IPS DF 6.9 (cell line): ENCODE results near the gene C1orf21.

Experiments used
- DNase-seq: peaks from one replicate; pipeline ENCODE4 v3.0.0-alpha.2; 2013; ENCODE audit warnings: low read depth, low spot score
- H3K27ac ChIP-seq: one replicate; pipeline ENCODE4 v1.5.1; 2013; ENCODE audit warnings: low read length, control low read depth
- H3K27me3 ChIP-seq: 2 replicates; pipeline ENCODE4 v1.6.1; 2013; ENCODE audit warnings: mild to moderate bottlenecking, low read length; ENCODE audit not compliant: control insufficient read depth, insufficient read depth
- H3K36me3 ChIP-seq: 2 replicates; pipeline ENCODE4 v1.6.1; 2013; ENCODE audit warnings: low read length; ENCODE audit not compliant: control insufficient read depth, insufficient read depth
- H3K4me1 ChIP-seq: 2 replicates; pipeline ENCODE4 v1.6.1; 2013; ENCODE audit warnings: low read length; ENCODE audit not compliant: control insufficient read depth, insufficient read depth
- H3K4me3 ChIP-seq: 2 replicates; pipeline ENCODE4 v1.5.1; 2013; ENCODE audit warnings: mild to moderate bottlenecking, low read length
- H3K9me3 ChIP-seq: 2 replicates; pipeline ENCODE4 v1.6.1; 2013; ENCODE audit warnings: low read length, inconsistent platforms; ENCODE audit not compliant: control insufficient read depth, insufficient read depth
- WGBS: extraction: QIAGEN DNeasy Blood & Tissue Kit; methylation state at CpG from one replicate; pipeline ENCODE4 v1.1.7; 2013; ENCODE audit warnings: mixed read lengths, missing lambda C conversion rate; ENCODE audit not compliant: insufficient read length, insufficient coverage; 5-methylcytosine and 5-hydroxymethylcytosine counted together

The C1orf21 gene

DNA sequence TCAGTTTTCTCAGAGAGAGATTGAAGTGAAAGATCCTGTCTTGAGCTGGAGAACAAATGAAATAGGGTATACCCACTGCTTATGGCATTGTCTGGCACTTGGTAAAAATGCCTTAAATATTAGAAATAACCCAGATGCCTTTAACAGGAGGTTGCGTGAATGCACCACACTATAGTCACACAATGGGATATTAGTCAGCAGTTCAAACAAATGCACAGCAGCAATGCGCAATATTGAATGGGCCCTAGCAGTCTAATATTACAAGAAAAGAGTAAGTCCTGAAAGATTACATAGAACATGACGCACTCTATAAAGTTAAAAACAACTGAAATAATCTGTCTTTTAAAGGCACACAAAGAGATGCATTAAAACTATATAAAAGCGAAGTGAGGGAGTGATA is 206.8 kb downstream of the C1orf21 start:
- H3K9me3 ChIP-seq: no peaks in the 10 kb centered on the region
- no peaks in the 10 kb centered on the region for H3K36me3 ChIP-seq
- no peak overlapping the region for H3K4me3 ChIP-seq
- no peak overlapping the region for H3K27ac ChIP-seq
- no CpG with 5 or more reads among the region's 4 CpGs for WGBS
- DNase-seq: no peak
- no peaks in the 10 kb centered on the region for H3K4me1 ChIP-seq
- no peaks in the 10 kb centered on the region for H3K27me3 ChIP-seq

DNA sequence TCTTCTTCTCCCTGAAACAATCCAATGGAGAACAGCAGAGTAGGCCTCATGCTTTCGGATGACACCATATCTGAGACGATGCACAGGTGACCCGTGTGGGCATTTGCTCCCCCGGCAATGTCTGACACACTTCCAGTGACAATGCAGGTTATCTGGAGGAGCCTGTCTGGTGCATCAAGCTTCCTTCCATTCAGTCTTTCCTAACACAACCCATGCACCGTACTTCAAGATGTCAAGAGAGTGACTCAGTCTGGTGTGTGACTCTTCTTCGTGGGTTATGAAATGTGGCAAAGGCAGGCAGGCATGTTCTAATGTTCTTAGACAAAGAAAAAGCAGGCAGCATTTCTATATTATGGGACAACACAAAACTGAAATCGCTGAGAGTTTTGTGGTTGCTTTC is 208.8 kb downstream of the C1orf21 start:
- DNase-seq: no peak
- WGBS: no CpG with 5 or more reads among the region's 7 CpGs

DNA sequence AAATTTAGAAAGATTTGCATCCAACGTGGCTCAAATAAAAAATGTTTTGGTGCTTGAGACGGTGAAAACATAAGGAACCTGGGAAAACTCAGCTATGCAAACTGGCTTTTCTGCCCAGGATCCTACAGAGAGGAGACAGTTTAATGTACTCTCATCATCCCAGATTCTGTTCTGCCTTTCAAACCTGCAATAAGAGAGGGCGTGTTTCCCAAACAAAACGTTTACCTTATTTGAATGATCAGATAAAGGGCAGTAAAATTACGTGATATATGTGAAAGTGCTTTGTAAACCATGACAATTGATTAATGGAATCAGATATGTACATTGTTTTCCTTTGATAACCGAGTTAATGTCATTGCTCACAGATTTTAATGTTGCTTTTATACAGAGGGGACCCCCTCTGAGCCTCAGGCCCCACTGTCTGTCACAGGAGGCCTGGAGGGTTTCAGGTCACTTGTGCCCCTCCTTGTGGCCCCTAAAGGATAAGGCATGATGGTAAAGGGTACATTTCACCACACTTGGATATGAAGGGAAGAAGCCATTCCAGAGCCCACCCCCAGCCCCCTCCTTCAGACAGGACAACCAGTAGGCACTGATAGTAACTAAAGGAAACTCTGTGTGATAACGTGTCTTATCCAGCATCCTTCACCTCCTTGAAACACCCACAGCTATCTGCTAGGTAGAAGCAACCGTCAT is 210.3 kb downstream of the C1orf21 start:
- no peak for DNase-seq
- H3K4me3 ChIP-seq: no peak overlapping the region
- H3K27me3 ChIP-seq: no peaks in the 10 kb centered on the region
- H3K4me1 ChIP-seq: no peaks in the 10 kb centered on the region
- no peaks in the 10 kb centered on the region for H3K36me3 ChIP-seq
- no CpG with 5 or more reads among the region's 8 CpGs for WGBS
- no peak overlapping the region for H3K27ac ChIP-seq
- H3K9me3 ChIP-seq: no peaks in the 10 kb centered on the region

More for the DNA sequence above, 208.8 kb downstream of the C1orf21 start:
- H3K27ac ChIP-seq: no peak overlapping the region
- no peaks in the 10 kb centered on the region for H3K4me1 ChIP-seq
- no peaks in the 10 kb centered on the region for H3K27me3 ChIP-seq
- no peak overlapping the region for H3K4me3 ChIP-seq
- no peaks in the 10 kb centered on the region for H3K36me3 ChIP-seq
- H3K9me3 ChIP-seq: no peaks in the 10 kb centered on the region

DNA sequence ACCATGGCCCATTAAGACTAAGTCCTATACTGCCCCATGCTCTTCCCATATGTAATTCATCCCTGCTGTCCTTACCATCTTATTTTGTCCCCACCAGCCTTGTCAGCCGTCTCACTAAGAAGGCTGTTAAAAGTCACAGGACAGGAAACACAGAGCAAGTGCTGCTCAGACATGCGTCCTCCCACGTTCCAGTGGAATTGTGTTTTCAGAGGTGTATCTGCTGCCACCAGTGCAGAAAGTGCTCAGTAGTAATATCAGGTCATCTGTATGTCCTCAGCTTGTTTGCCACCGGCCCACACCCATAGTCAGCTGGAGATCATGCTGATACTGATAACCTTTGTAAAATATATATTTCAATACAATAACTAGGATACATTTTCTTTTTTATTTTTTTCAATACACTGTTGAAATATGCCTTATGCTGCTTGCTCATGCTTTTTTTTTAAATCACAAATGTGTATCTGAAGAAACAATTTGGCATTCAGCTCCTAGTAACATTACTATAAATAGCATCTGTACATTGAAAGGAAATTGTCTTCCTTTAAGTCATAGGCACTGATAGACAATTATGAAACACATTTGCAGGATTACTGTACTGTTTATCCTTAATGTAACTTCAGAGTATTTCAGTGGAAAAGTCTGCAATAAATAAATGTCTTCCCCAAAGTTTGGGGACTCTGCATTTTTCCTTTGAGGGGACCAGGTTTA is 211.0 kb downstream of the C1orf21 start:
- H3K27ac ChIP-seq: no peak overlapping the region
- H3K4me1 ChIP-seq: no peaks in the 10 kb centered on the region
- WGBS: no CpG with 5 or more reads among the region's 4 CpGs

DNA sequence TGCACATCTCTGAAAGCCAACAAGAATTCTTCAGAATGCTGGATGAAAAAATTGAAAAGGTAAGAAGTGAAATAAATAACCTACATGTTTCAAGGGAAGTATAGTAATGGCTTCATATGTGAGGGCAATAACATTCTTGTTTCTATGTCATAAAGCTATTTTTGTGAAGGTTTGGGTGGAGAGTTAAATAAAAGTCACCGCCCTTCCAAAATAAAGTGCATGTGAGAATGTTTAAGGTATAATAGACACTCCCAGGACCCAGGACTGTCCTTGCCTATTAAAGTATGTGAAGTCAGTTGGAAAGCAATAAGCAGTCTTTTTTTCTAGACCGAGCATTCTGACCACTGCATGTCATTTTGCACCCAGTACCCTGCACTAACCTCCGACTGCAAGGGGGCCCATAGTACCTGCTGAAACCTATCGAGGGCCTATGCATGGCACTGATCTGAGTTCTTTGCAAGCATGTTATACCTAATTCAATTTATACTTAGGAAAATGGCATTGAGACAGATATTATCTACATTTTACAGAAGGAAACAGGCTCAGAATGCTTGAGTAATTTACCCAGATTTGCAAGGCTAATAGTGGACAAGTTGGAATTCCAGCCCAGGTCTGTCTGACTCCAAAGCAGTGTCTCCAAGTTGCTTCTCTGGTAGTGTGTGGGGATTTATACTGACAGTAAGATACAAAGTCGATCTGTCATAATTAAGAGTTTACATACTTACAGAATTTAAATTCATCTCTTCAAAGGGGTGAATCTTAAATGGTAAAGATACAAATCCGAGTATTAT is 211.8 kb downstream of the C1orf21 start:
- no peak overlapping the region for H3K27ac ChIP-seq

More for the DNA sequence above, 211.0 kb downstream of the C1orf21 start:
- Histone ChIP-seq H3K36me3 (no peaks in the 10 kb centered on the region), H3K4me3 (no peak overlapping the region), H3K9me3 (no peaks in the 10 kb centered on the region), H3K27me3 (no peaks in the 10 kb centered on the region)
- no peak for DNase-seq

DNA sequence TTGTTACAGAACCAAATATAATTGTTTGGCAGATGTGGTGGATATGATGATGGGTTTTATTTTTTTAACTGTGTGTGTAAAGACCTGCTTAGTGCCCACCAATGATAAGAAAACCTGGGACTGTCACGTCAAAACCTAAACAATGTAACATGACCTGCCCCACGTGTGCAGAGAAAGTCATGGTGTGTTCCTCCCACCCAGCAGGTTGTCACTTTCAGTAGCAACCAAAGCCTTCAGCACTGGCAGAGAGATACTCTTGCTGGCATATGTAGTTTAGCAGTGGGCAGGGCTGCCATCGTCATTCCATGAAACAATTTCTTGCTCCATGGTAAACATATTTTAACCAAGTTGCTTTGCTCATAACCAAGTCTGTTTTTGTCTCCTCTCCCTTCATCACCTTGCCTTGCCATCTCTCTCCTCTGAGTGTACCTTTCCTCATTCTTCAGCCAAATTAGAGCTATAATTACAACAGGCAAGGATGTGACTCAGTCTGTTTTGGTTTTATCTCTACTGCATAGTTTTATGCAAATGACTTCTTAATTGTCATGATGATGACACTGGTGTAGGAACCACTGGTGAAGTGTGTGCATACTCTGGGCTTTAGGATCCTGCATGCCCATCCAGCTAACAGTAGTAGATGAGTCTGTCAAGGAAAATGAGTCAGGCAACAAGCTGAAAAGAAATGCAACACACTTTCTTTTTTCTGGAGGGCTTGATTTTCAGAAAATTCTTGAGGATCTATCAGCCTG is 217.5 kb downstream of the C1orf21 start:
- Histone ChIP-seq H3K27ac (no peak overlapping the region), H3K9me3 (no peaks in the 10 kb centered on the region), H3K4me1 (no peaks in the 10 kb centered on the region), H3K4me3 (no peak overlapping the region), H3K27me3 (no peaks in the 10 kb centered on the region), H3K36me3 (no peaks in the 10 kb centered on the region)
- no CpG with 5 or more reads among the region's 3 CpGs for WGBS
- DNase-seq: no peak

More for the DNA sequence above, 211.8 kb downstream of the C1orf21 start:
- H3K27me3 ChIP-seq: no peaks in the 10 kb centered on the region
- H3K4me1 ChIP-seq: no peaks in the 10 kb centered on the region
- no peaks in the 10 kb centered on the region for H3K36me3 ChIP-seq
- WGBS: no CpG with 5 or more reads among the region's 6 CpGs
- H3K4me3 ChIP-seq: no peak overlapping the region
- DNase-seq: no peak
- H3K9me3 ChIP-seq: no peaks in the 10 kb centered on the region

DNA sequence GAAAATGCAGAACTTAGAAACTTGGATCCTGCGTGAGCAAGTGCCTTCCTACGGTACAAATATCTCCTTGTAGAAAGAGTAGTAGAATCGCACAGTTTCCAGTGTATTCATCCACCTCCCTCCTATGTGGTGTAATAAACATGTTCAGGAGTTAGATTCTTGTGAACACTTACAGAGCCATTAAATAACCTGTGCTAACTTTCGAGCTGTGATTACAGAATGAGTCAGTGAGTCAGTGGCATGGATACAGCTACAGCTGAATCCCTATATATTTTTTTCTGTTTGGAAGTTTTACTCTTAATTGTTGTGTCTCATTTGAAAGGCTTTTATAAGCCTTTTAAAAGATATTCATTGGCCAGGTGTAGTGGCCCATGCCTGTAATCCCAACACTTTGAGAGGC is 219.1 kb downstream of the C1orf21 start:
- H3K27me3 ChIP-seq: no peaks in the 10 kb centered on the region
- no peak for DNase-seq
- H3K9me3 ChIP-seq: no peaks in the 10 kb centered on the region
- no peaks in the 10 kb centered on the region for H3K4me1 ChIP-seq
- no peaks in the 10 kb centered on the region for H3K36me3 ChIP-seq
- no peak overlapping the region for H3K27ac ChIP-seq
- WGBS: no CpG with 5 or more reads among the region's 4 CpGs
- H3K4me3 ChIP-seq: no peak overlapping the region

DNA sequence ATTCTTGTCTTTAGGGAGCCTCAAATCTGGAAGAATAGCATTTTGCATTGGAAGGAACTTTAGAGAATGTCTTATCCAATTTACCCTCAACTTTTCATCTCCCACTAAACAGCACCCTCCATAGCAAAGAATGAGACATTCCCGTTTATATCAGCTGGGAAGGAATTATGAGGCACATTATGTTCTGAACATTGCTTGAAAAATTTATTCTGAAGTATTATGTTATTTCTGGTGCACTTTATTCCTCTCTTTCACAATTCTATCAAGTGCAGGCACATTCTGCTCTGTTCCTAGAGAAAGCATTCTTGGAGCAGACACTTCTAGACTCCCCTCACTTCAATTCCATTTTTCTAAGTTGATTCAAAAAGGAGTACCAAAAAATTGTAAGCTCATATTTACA is 220.0 kb downstream of the C1orf21 start:
- DNase-seq: no peak
- WGBS: no CpG with 5 or more reads among the region's 1 CpG
- Histone ChIP-seq H3K4me3 (no peak overlapping the region), H3K9me3 (no peaks in the 10 kb centered on the region), H3K36me3 (no peaks in the 10 kb centered on the region), H3K27me3 (no peaks in the 10 kb centered on the region), H3K27ac (no peak overlapping the region), H3K4me1 (no peaks in the 10 kb centered on the region)

DNA sequence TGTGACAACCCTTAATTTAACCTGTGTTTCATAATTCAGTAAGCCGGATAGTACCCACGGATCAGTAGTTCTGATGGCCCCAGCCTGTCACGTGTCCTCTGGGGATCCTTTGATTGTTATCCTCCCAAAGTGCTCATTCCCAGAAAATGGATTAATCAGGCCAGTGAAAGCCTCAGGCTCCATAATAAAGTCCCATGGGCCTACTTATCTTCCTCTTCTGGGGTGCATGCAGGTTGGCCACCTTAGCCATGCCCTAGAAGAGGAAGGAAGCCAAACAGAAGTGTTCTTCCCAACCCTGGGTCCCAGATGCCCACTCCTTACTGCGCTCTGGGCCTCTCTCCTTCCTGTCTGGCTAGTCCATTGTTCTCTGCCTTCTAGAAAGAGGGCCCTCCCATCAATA is 221.8 kb downstream of the C1orf21 start:
- no CpG with 5 or more reads among the region's 4 CpGs for WGBS
- Histone ChIP-seq H3K27me3 (no peaks in the 10 kb centered on the region), H3K27ac (no peak overlapping the region), H3K4me1 (no peaks in the 10 kb centered on the region), H3K4me3 (no peak overlapping the region), H3K9me3 (no peaks in the 10 kb centered on the region), H3K36me3 (no peaks in the 10 kb centered on the region)
- DNase-seq: no peak

DNA sequence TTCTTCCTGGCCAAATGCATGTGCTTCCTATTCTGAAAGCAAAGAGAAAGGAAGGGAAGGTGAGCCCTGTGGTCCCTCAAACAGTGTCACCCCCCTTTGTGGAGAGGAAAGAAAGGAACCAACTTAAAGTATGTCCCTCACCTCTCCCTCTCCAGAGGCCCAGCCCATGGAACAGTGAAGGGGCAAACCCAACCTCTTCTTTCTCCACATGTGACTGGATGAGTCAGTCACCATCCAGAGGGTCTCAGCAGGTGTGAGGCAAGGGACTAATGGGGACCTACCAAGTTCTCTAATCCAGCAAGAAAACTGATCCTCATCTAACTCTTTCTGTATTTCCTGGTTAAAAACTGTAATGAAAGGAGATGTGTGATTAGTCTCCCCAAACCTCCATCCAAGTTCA is 222.2 kb downstream of the C1orf21 start:
- no peaks in the 10 kb centered on the region for H3K27me3 ChIP-seq
- H3K4me1 ChIP-seq: no peaks in the 10 kb centered on the region
- no peaks in the 10 kb centered on the region for H3K36me3 ChIP-seq
- H3K9me3 ChIP-seq: no peaks in the 10 kb centered on the region
- no peak for DNase-seq
- no peak overlapping the region for H3K4me3 ChIP-seq
- no peak overlapping the region for H3K27ac ChIP-seq
